K562 (cell line): ENCODE results near the gene NEUROD4. TPM values are rescaled to one million over a fixed set of nuclear protein-coding genes. Genes with fewer than 3 reads are reported as not detected.

Source experiments
- CBX3 ChIP-seq, 2 experiments: IDR thresholded peaks; 1 replicate in 1 of 2; 2 replicates in 1 of 2; pipeline ENCODE4 v1.6.1; 2012; ENCODE audit warnings: inconsistent platforms in 2 of 2, low read length in 2 of 2, borderline replicate concordance in 1 of 2, control low read depth in 1 of 2
- NFYB ChIP-seq: IDR thresholded peaks from 2 replicates; pipeline ENCODE4 v1.6.1; 2011; ENCODE audit warnings: mild to moderate bottlenecking, moderate library complexity; ENCODE audit not compliant: insufficient read length; ENCODE audit errors: extremely low read depth
- TBL1XR1 ChIP-seq, 2 experiments: IDR thresholded peaks; 2 replicates each; pipeline ENCODE4 v1.6.1; 2012; ENCODE audit warnings: improper control_type of control experiment in 2 of 2, low read length in 2 of 2, mild to moderate bottlenecking in 1 of 2
- TFAM ChIP-seq: fragments of 250-450 bp; sonication (Bioruptor Pico); conservative IDR thresholded peaks from 2 replicates; pipeline ENCODE4 v1.5.0; 2021; ENCODE audit warnings: mild to moderate bottlenecking, moderate library complexity
- ZNF316 ChIP-seq: fragments of 450-650 bp; IDR thresholded peaks from 2 replicates; pipeline ENCODE4 v1.6.1; 2016
- polyA plus RNA-seq, 8 experiments: library from polyadenylated mRNA; depleted of rRNA in 4 of 8; stranded (reverse) in 5 of 8; unstranded in 3 of 8; fragments of >200 nt; fragmentation: Nextera tagmentation in 2 of 8; fragmentation: Illumina TruSeq in 1 of 8; extraction: Ambion mirVana in 2 of 8; extraction: Trizol in 1 of 8; gene quantifications; 2 replicates each; pipeline versions ENCODE4 v1.2.1 to v1.2.3, GENCODE V29; 2011 to 2014; ENCODE audit warnings: inconsistent platforms in 1 of 8, missing spikeins in 1 of 8
- total RNA-seq, 7 experiments: library from RNA; depleted of rRNA in 6 of 7; stranded (reverse); fragments of >200 nt in 6 of 7; fragmentation: Illumina TruSeq in 2 of 7; extraction: Trizol in 2 of 7; gene quantifications; 2 replicates each; pipeline versions ENCODE4 v1.2.1 to v1.2.3, GENCODE V29; 2011 to 2021; ENCODE audit warnings: low replicate concordance in 1 of 7
- TF ChIP-seq, protein P1 (sequence below): sonication (generic); formaldehyde crosslinking; IDR thresholded peaks from 2 replicates; pipeline ENCODE4 v1.8.0; 2022; ENCODE audit warnings: missing genetic modification reagents, mild to moderate bottlenecking, borderline replicate concordance
- TF ChIP-seq, protein P2 (sequence below), 2 experiments: fragments of 150-350 bp in 1 of 2; IDR thresholded peaks; 2 replicates each; pipeline ENCODE4 v1.6.1; 2012 to 2016; ENCODE audit warnings: low read depth in 2 of 2, low read length in 2 of 2, mild to moderate bottlenecking in 1 of 2, moderate library complexity in 1 of 2

Gene NEUROD4
- total and polyA plus RNA-seq, 9 of the 15 experiments (the other 6 are each of a cell fraction or from before 2014, with no cell fraction given): not detected

DNA sequence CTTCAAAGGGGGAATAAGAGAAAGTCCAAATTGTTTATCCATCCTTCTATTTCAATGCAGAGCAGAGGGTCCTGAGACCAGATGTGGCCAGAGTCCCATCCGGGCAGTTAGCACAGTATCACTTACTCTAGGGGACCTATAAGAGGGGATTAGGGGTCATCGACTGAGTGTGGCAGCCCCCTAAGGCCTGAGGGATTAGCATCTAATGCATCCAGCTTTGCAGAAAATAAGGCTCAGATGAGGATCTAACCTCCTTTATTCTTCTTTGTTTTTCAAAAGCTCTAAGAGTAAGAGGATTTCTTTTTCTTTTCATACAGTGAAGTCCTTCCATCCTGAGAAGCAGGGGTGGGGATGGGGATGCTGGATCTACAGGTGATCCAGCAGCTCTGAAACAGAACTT lies 43.5 kb downstream of the NEUROD4 start (continued):
- TF ChIP-seq CBX3 (IDR thresholded peaks at IDR 0.05; ENCODE audit: borderline replicate concordance in 1 of 2, low read length in 2 of 2): no peak
- TF ChIP-seq, protein P1, sequence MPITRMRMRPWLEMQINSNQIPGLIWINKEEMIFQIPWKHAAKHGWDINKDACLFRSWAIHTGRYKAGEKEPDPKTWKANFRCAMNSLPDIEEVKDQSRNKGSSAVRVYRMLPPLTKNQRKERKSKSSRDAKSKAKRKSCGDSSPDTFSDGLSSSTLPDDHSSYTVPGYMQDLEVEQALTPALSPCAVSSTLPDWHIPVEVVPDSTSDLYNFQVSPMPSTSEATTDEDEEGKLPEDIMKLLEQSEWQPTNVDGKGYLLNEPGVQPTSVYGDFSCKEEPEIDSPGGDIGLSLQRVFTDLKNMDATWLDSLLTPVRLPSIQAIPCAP (CRISPR knock-in tag): no peak
- no peak for TF ChIP-seq TBL1XR1 (IDR thresholded peaks at IDR 0.05; ENCODE audit: low read length in 2 of 2)
- TF ChIP-seq, protein P2, sequence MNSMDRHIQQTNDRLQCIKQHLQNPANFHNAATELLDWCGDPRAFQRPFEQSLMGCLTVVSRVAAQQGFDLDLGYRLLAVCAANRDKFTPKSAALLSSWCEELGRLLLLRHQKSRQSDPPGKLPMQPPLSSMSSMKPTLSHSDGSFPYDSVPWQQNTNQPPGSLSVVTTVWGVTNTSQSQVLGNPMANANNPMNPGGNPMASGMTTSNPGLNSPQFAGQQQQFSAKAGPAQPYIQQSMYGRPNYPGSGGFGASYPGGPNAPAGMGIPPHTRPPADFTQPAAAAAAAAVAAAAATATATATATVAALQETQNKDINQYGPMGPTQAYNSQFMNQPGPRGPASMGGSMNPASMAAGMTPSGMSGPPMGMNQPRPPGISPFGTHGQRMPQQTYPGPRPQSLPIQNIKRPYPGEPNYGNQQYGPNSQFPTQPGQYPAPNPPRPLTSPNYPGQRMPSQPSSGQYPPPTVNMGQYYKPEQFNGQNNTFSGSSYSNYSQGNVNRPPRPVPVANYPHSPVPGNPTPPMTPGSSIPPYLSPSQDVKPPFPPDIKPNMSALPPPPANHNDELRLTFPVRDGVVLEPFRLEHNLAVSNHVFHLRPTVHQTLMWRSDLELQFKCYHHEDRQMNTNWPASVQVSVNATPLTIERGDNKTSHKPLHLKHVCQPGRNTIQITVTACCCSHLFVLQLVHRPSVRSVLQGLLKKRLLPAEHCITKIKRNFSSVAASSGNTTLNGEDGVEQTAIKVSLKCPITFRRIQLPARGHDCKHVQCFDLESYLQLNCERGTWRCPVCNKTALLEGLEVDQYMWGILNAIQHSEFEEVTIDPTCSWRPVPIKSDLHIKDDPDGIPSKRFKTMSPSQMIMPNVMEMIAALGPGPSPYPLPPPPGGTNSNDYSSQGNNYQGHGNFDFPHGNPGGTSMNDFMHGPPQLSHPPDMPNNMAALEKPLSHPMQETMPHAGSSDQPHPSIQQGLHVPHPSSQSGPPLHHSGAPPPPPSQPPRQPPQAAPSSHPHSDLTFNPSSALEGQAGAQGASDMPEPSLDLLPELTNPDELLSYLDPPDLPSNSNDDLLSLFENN (IDR thresholded peaks at IDR 0.05; ENCODE audit: low read depth in 2 of 2, low read length in 2 of 2): no peak
- TF ChIP-seq TFAM (CRISPR knock-in tag): no peak
- TF ChIP-seq NFYB: no peak
- no peak for TF ChIP-seq ZNF316
